GM03348 (cell line): ENCODE data around the gene CYB5B.

ENCODE experiments used
- DNase-seq: peaks from one replicate; pipeline ENCODE4 v3.0.0; 2012; ENCODE audit warnings: low spot score

Gene CYB5B

GRCh38 chr16:69448470-69449193, 24.2 kb downstream of the CYB5B start:
- DNase-seq: peak; percentile 76

GRCh38 chr16:69451166-69451565, 26.7 kb downstream of the CYB5B start:
- no peak for DNase-seq

DNA sequence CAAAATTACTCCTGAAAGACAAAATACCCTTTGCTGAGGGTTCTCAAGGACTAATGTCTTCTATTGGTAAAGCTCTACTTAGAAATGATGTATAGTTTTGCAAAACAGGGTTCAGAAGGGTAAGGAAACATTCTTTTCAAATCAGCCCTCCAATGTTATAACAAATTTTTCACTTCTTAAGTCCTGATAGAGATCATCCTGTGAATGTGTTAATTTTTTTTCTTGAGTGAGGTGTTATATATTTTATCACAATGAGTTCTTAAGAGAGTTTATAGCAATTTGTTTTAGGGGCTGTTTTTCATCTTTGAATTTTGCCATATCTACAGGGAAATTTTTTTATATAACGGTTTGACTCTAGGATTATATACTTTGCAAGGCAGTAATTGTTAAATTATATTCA, 29.5 kb downstream of the CYB5B start:
- no peak for DNase-seq

- no peak for DNase-seq
These were observed 39.5 kb downstream of the CYB5B start for GRCh38 chr16:69463876-69464275.

- DNase-seq: no peak
These were observed 40.8 kb downstream of the CYB5B start for GRCh38 chr16:69465083-69465721.

DNA sequence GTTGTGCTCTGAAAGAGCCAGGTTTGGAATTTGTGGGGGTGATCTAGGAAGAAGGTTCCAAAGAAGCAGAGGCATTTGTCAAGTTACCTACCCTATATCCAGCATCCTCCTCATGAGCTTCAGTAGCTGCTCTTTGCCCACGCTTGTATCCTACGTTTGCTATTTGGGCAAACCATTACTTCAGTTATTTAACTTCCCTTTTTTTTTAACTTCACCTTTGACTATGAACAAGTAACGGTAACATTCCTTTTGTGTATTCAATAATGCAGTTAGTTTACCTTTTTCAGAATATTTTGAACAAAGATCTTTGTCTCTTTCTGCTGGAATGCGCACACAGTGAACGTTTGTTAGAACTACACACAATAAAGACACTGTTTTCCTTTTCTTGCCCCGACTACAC, 41.5 kb downstream of the CYB5B start:
- DNase-seq: no peak

DNA sequence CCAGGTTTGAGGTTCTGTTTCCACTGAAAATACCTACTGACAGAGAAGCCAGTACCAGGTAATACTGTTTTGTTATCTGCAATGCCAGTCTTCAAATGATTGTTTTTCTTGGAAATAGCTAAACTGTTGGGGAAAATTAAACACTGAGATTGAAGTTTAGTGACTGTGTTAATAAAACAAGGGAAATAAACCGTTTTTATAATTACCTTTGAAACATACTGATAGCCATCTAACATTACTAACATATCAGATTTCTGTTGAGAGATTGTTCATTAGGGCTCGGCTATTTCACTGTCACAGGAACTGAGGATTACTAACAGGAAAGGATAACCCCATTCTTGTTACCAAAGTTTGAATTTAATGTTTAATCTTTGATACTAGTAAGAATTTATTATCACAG, 42.1 kb downstream of the CYB5B start:
- no peak for DNase-seq

- no peak for DNase-seq
These were observed 42.7 kb downstream of the CYB5B start for GRCh38 chr16:69467080-69467479.

- no peak for DNase-seq
These were observed 43.2 kb downstream of the CYB5B start for GRCh38 chr16:69467531-69468204.

GRCh38 chr16:69469807-69470561, 45.6 kb downstream of the CYB5B start:
- DNase-seq: no peak

GRCh38 chr16:69471121-69471520, 46.7 kb downstream of the CYB5B start:
- no peak for DNase-seq

- DNase-seq: peak; percentile 6
These were observed 50.0 kb downstream of the CYB5B start for GRCh38 chr16:69474408-69474807.

GRCh38 chr16:69476920-69477443, 52.6 kb downstream of the CYB5B start:
- peak; percentile 79 for DNase-seq

DNA sequence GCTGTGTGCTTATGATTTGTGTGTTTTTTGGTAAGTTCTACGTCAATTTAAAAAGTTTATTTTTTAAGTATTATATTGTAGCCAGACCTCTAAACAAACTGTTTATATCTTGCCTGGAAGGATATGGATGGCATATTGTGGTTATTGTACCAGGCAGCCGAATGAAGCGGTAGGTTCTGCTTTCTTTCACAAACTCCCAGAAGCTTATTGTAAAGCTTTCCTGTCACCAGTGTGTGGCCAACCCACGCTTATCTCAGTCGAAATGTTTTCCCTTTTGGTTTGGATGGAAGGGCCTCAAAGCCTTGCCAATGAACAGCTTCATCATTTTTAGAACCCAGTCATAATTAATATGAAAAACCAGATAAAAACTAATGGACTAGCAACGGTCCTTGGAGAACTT, 53.1 kb downstream of the CYB5B start:
- DNase-seq: no peak

GRCh38 chr16:69478685-69479084, 54.3 kb downstream of the CYB5B start:
- DNase-seq: no peak

DNA sequence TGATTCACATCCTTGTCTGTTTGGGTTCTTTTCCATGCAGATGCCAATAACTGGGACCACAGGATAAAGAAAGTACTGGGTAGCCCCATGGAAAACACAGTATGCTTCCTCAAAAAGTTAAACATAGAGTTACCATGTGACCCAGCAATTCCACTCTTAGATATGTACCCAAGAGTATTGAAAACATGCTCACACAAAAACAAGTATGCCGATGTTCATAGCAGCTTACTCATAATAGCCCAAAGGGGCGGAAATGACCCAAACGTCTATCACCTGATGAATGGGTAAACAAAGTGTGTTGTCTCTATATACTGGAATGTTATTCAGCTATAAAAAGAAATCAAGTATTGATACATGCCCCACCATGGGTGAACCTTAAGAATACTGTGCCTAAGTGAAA, 55.4 kb downstream of the CYB5B start:
- DNase-seq: no peak

DNA sequence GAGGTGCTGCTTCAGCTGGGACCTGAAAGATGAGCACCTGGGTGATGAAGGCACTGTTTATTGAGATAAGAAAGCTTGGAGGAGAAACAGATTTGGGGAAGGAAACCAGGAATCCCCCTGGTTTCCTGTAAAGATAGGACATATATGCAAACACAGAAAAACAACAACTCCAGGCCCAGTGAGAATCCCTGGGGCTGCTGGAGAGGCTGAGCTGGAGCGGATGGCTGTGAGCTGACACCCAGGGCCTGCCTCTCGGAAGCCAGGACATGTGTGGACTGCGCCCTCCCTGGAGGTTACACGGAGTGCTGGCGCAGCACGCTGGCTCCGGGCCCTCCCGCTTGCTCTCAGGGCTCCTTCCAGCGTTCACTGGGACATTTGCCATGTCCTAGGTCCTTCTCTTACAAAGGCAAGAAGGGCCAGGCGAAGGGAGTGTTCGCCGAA, 57.5 kb downstream of the CYB5B start:
- DNase-seq: peak; percentile 89

DNA sequence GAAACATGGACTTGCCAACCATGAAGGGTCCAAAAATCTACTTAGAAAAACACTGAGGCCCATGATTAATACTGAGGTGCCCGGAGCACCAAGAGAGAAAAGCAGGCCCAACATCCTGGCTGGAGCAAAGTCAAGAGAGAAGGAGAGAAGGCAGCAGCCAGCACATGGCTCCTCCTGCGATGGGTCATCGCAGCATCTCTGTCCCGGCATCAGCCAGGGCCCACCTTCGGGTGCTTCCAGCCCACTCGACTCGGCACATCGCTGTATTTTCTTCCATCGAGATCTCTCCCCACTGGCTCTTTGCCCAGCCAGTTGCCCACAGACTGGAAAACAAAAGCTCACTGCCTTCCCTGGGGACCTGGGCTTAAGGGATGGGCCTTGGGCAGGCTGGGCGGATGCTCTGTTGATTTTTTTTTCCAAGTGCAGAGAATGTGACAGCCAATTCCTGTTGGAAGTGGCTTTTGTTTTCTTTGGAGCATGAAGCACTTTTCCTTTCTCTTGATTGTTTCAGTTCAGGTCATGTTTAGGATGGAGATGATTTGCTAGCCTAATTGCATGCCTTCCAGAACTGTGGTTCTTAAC, 58.1 kb downstream of the CYB5B start:
- peak; percentile 76 for DNase-seq

DNA sequence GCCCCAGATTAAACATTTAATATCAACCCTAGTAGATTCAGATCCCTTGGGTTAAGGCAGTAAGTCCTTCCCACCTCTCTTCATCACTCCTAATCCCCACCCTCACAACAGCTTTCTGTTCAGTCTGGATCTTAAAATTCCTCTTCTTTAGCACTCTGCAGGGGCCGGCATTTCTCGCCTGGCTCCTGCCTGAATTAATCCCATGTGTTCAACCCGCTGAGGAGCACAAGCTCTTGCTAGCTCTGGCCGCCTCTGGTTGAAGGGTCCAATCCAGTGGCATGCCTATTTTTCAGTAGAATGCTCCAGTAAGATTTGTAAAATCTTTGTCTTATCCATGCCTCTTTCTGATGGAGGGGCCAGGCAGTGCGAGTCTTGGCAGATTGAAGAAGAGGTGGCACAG, 59.2 kb downstream of the CYB5B start:
- no peak for DNase-seq

DNA sequence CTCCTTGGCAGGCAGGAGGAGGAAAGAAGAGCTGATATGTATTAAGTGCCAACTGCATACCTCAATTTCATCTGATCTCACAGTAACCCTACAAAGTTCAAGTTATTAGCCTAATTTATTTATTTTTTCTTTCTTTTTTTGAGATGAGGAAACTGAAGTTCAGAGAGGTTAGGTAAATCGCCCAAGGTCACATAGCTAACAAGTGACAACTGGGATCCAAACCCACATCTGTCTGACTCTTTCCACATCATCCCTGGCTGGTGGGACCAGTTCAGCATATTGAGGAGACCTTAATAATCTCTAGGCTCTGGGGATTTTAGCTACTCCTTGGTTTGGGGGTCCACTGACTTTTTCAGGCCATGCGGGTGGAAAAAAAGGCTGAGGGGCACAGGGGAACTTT, 60.9 kb downstream of the CYB5B start:
- DNase-seq: no peak

GRCh38 chr16:69485816-69486215, 61.4 kb downstream of the CYB5B start:
- DNase-seq: no peak

DNA sequence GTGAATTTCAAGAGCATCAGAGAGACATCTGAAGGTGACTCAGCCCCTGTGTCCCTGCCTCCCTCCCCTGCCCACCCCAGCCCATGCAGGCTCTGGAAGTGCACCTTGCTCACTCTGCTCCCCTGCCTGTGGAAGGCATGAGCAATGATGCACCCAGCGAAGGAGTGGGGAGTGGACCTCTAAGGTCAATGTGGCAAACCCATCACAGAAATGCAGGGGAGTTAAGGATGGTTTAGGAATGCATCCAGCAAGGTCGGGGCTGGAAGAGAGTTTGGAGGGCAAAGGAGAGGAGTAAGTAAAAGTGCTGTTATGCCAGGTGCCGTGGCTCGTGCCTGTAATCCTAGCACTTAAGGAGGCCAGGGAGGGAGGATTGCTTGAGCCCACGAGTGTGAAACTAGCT, 61.9 kb downstream of the CYB5B start:
- no peak for DNase-seq
